GM19240 (cell line): Measurements from ENCODE around the gene GPM6B.

Experiments used
- DNase-seq: peaks from one replicate; pipeline ENCODE4 v3.0.0; 2011; ENCODE audit warnings: low spot score; ENCODE audit not compliant: insufficient read length

GPM6B gene, protein sequence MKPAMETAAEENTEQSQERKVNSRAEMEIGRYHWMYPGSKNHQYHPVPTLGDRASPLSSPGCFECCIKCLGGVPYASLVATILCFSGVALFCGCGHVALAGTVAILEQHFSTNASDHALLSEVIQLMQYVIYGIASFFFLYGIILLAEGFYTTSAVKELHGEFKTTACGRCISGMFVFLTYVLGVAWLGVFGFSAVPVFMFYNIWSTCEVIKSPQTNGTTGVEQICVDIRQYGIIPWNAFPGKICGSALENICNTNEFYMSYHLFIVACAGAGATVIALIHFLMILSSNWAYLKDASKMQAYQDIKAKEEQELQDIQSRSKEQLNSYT

DNA sequence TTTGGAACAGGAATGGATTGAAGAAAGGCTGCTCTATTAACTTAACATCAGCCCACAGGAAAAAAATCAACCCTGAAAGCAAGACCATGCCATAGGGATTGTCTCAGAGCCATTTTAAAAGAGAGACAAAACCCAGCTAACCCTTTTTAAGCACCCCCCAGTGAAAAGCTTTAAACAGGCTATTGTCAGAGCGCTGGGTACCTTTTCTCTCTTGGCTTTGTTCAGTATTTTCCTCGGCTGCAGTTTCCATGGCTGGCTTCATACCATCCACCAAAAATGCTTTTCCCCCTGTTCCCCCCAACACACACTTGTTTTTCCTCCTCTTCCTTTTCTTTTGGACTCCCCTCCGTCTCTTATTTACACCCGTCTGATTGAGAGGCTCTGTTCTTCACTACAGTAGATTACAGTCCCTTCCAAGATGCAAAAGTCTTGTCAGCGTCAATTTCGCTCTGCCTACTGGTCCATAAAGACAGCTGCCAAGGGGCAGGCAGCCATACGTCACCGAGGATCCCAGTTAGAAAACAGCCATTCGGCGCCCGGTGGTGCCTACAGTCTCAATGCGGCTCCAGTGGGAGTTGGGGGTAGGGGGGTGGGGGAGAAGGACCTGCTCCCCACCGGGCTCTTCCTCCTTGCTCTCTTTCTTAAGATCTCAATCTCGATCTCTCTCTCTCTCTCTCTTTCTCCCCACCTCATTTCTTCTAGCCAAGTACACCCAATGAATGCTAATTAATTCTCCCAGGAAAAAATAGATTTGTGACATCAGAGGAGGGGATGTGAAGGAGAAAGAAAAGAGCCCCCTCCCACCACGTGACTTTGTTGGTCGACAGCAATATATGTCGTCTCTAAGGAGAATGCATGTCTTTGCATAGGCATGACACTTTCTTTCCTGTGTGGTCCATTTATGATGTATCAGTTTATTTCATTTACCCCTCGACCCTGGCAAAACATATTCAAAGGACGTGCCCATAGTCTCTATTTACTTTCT is at the start of gene GPM6B:
TSS of gene GPM6B (minus strand) at position 451 of the 985 bp plus-strand sequence. CDS start at position 262, 189 bp downstream.
- DNase-seq = no peak

DNA sequence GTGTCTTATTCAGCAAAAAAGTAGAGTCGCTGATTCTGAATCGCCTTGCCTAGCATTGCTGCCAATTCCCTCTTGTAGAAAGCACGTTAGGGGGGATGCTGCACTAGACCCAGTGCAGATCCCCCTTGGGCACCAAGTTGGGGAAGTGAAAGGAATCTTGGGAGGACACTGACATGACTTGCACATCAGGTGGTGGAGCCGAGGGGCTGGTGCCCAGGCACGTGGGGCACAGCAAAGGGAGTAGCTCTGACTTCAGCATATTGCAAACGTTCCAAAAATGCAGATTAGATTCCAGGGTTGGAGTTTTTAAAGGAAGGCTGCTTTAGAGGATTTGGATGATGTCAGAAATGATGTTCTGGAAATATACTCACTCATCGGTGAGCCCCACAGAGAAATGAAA is 47.4 kb upstream of the GPM6B start:
- no peak for DNase-seq

DNA sequence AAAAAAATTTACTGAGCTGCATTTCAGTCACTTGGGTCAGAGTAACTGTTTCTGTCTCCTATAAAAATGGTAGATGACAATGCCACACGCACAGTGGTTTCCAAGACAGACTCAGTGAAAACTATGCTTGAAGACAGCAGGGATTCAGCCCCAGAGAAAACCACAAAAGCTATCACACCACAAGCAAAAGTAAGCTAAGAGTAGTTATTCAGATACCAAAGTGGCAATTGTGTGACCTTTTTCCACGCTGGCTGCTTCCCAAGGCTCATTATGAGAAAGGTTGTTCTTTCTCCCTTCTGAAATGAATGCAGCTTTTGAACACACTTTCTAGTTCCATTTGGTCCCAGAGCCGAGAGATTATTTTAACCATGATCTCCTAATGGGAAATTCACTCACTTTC is 46.4 kb upstream of the GPM6B start:
- DNase-seq = no peak

DNA sequence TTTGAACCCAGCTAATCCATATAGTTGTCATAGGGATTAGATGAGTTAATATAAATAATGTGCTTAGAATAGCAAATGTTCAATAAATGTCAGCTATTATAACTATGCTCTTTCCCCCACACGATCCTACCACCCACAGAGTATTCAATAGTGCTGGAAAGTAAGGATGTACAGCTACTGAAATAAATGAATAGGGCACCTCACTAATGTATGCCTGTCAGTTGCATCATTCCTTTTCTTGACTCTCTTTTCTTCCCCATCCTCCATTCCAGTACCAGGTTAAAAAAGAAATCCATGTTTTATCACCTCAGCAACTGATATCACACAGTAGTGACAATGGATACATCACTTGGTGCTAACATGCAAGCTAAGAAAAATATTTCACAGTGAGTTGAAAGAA is 42.8 kb upstream of the GPM6B start:
- no peak for DNase-seq

DNA sequence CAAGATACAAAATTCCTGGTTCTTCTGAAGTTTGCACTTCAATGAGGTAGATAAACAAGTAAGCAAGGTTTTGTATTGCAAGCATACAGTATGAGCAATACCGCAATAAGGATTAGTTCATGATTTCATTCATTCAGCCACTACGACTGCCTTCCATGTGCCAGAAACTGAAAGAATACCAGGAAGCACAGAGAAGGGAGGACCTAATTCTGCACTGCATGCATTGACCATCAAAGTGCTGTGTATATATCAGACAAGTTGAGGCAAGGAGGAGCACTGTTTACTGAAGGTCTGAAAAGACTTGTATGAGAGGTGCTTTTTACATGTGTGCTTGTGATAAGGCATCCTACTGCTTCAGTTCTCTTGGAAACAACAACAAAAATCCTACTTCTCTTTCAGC is 40.9 kb upstream of the GPM6B start:
- no peak for DNase-seq

DNA sequence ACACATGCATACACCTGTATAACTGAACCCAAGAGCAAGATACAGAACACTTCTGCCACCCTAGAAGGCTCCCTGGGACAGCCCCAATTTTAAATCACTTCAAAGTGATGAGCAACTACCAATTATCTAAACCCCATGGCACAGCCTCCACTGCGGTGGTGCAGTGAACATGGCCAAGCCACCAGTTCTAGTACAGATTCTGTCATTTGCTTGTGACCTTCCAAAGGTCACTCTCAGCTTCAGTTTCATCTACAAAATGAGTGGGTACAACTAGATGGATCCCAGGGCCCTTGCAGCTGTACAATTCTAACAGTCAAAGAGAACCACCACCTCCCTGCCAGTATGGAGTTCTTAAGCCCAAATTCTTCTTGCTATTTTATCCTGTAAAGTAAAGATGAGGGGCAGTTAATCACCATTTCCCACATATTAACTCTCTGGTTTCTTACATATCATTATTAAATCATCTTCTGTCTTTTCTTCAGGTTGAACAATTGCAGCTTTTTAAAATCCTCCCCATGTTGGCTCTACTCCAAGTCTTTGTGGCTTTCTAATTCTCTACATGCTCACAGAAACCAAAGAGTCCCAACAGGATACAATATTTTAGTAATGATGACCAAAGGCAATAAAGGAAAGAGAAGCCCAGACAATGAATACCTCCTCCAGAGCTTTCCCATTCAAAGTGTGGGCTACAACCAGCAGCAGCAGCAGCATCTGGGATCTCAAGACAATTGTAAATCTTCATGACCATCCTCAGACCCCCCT is 39.0 kb upstream of the GPM6B start:
- no peak for DNase-seq

DNA sequence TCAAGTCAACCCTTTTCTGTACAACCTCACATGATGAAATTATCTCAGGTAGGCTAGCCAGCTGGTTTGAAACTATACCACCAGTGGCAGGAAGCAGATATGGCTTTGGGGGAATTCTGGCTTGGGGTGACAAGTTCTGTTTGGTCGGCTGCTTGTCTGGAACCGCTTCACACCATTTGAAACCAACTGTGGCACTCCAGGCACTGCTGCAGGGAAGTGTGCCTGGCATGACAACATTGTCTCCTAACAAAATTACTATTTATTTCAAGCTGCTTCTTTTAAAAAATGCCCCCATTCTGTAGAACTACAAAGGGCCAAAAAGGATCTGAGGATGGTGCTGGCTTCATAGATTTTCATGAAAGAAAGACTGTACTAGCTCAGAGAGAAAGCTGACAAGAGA is 37.1 kb upstream of the GPM6B start:
- no peak for DNase-seq

DNA sequence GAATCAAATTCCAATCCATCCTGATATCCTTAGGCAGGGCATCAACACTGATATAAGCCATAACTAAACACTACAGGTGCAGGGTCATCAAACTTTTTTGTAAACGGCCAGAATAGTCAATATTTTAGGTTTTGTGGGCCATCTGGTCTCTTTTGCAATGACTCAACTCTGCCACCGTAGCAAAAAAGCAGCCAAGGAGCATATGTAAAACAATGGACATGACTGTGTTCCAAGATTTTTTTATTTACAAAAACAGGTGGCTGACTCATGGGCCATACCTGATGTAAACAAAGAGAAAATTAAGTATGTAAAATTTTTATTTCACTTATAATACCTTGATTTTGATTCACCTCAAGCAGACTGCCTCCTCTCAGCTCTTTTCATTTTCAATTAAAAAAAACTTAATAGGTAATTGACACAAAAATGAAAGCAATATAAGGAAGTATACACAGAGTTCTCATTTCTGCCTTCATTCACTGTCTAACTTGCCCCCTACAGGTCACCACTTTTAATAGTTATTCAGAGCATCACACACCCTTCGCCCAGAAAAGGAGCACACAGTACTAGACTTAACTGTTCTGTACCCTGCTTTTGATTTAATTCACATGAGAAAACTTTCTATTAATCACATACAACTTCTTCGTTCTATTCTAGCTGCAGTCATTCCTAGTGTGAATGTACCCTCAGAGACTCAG is 35.3 kb upstream of the GPM6B start:
- DNase-seq = no peak

DNA sequence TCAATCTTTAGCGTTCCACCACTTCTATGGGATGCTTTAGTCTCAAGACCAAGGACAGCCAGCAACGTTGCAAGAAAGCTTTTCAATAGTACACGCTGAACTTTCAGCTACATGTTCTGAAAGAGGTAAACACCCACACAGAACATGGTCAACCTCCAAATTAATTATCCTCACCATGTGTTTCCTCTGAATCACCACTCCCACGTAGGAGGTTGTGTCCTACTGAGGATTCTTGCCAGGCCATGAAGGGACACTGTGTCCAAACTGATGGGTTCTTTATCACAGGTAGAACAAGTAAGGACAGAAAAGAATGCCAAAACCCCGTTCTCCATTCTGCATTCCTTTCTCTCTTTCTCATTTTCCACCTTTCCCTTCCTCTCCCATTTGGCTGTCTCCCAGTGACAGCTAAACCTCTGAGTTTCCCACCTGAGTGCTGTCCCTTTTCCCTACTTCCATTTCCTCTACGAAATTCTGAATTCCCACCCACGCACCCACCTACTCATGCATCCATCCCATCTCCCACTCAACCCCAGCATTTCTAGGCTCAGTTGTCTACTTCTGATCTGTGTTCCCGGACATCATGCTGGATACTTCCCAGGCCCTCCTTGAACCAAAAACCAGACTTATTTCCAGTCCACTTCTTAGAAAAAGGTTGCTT is 29.0 kb upstream of the GPM6B start:
- DNase-seq = no peak

DNA sequence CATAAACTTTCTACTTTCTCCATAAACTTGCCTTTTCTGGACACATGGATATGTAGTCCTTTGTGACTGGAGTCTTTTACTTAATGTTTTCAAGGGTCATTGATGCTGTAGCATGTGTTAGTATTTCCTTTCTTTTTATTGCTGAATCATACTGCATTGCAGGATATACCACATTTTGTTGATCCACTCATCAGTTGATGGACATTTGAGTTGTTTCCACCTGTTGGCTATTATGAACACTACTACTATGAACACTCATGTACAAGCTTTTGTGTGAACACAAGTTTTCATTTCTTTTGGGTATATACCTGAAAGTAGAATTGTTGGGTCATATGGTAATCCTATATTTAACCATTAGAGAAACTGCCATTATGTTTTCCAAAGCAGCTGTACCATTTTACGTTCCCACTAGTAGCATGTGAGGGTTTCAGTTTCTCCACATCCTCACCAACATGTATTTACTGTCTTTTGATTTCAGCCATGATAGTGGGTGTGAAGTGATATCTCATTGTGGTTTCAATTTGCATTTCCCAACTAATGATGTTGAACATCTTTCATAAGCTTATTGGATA is 26.3 kb upstream of the GPM6B start:
- no peak for DNase-seq

DNA sequence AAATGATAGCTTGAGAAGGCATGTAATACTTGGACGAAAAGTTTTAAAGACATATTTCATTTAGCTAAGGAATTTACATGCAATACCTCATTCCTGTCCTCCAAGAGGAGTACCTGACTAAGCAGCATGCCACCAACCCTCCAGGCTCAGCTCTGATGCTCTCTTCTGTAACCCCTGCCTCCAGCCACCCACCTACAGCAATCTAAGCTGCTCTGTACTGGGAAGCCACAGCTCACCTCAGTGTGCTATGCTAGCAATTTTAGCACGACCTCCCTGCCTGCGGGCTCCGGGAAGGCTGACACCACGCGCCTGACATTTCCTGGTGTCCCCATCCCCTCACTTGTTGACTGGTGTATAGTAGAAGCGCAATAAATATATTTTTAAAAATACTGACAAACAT is 23.2 kb upstream of the GPM6B start:
- DNase-seq = no peak

DNA sequence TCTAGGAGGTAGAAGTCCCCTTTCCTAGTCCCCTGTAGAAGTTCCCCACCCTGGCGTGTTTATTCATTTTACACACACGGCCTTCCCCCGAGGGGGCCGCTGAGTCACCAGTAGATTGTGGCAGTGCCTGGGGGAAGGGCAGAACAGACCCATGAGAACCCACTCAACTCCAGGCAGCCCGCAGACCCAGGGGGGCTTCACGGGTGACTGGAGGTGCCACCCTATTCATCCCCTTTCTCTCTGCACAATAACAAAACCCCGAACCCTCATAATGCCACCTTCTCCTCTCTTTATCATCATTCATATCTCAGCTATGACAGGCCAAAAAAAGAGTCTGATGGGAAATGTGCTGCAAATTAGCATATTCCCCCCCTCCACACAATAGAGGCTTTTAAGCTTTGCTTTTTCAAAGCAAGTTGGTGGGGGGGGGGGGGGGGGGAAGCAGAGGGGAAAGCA is 20.4 kb upstream of the GPM6B start:
- DNase-seq = no peak

DNA sequence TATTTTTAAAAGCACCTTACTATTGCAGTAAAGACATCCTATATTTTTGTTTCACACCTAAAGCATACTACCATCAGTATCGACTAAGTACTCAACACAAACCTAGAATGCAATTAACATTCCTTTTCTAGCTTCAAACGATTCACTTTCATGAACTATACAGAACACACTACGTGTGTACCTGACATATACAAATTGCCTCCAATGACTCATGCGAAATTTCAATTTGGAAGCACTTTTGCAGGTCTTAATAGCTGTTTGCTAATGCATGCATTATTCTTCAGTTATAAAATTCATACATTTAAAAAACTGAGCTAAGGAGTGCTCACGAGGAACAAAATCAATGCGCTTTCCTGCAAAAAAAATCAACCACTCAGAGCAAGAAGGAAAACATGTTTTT is 19.7 kb upstream of the GPM6B start:
- no peak for DNase-seq

DNA sequence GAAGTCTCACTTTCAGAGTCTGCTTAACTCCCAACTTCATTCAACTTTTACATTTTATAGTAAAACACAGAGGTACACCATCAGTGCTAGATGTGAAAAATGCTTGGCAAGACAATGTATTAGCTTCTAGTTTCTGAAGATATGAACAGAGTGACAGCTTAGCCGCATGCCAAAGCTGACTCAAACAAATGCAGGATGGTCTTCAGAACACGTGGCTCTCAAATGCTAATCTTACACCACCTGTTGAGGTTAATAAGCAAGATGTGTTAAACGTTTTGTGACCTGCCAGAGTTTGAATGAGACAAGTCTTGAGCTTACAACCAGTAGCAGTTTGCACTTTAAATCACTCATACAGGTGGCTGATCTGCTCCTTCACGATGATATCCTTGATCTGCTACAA is 18.9 kb upstream of the GPM6B start:
- no peak for DNase-seq

DNA sequence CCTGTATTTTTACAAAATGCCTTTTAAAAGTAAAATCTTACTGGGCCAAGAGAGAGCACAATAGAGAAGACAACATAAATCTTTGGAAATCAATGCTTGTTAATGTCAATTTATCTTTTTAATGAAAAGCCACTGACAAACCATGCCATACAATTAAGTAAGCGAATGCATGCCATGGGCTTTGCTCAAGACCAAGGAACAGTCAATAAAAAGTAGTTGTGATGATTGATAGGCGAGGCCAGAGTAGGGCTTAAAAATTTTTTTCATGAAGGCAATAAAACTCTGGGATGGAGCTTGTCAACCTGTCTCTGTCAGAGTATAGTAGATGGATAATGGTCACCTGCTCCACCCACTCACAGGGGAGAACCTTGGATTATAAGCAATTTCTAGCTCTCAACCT is 17.5 kb upstream of the GPM6B start:
- DNase-seq = no peak

DNA sequence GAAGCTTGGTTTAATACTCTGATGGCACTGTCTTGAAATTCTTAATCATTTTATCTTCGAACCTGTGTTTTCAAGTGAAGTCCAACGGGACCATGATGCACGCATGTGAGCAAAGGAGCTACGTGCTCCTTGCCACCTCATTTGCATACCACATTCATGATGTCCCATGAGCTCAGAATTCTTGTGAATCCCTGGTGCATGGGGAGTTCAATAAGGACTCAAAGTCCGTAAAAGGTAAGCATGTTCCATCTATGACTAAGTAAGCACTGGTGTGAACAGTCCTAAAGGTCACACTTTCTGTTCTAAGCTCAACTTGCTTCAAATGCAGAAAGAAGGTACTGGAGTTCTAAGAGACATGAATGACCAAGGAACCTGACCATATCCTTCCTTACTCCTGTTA is 13.1 kb upstream of the GPM6B start:
- DNase-seq = no peak

DNA sequence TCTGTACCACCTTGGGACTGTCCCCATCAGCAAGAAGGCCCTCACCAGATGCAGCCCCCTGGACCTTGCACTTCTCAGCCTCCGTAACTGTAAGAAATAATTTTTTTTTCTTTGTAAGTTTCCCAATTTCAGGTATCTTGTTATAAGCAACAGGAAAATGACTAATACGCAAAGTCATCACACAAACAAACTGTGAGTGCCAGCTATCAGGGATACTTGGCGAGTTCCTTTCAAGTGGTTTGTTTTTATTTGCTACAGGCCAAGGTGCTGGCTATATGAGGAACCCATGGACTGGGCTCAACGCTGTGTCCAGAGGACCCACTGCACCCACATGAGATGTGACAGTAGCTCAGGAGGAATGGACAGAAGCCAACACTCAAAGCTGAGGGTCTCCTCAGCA is 11.5 kb upstream of the GPM6B start:
- DNase-seq = no peak

DNA sequence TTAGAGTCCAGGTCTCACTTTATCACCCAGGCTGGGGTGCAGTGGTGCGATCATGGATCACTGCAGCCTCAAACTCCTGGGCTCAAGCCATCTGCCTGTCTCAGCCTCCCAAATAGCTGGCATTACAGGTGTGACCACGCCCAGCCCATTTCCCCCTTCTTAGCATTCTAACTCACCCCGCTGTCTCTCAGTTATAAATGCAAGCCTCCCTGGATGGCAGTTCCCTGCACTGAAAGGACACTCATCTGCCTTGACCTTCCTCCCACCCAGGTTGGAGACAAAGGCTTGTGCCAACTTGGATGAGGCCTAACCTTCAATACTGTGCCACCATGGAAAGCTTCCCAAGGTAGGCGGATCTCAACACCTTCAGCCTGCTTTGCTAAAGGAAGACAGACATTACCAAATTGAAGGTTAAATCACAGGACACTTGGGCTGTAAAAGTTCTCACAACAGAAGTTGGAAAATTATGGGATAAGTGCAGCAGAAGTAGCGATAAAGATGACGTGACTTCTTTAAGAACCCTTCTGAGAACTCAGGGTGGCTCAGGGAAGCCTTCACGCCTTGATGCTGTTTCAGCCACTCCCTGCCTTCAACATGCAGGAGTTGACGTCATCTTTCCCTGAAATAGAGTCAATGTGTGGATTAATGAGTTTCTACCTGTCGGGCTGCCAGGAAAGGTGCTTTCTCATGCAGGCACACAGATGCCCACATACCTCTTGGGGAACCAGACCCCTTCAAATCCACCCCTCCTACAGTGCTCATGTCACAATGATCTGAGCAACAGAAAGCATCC is 10.6 kb upstream of the GPM6B start:
- DNase-seq = no peak

DNA sequence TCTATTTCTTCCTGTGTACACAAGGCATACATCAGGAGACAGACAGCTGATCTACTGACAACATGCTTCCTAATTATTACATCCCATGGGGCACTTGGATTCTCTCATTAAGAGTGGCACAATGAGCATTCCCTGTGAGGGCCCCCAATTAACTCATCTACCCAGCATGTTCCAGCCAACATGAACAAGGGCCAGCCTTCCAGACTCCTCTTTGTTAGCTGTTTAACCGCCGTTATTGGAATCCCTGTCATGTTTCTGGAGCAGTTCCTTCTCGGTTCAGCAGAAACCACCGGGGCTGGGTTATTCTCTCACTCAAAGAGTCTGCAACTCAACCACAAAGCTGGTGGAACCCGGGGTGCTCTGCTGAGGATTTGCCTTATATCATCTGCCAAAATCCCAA is 9.9 kb upstream of the GPM6B start:
- no peak for DNase-seq
